HepG2 (cell line): ENCODE measurements around the gene CHM.

Source experiments
- CHD4 ChIP-seq: fragments of 200-600 bp; sonication (generic); IDR thresholded peaks from 2 replicates; pipeline ENCODE4 v1.7.0; 2017; ENCODE audit warnings: mild to moderate bottlenecking, low read length, borderline replicate concordance
- EP300 ChIP-seq, 3 experiments: sonication (generic) in 1 of 3; formaldehyde crosslinking in 1 of 3; IDR thresholded peaks; 2 replicates each; pipeline versions ENCODE4 v1.5.1 to v1.6.1; 2011 to 2020; ENCODE audit warnings: low read depth in 2 of 3, low read length in 2 of 3, borderline replicate concordance in 1 of 3, improper control_type of control experiment in 1 of 3, mild to moderate bottlenecking in 1 of 3, missing genetic modification reagents in 1 of 3, moderate library complexity in 1 of 3
- KLF16 ChIP-seq, 2 experiments: sonication (generic) in 1 of 2; formaldehyde crosslinking in 1 of 2; IDR thresholded peaks; 2 replicates each; pipeline versions ENCODE4 v1.6.1 to v1.8.0; 2016 to 2023; ENCODE audit warnings: missing genetic modification reagents in 2 of 2, missing compliant biosample characterization in 1 of 2
- POLR2A ChIP-seq, 2 experiments: IDR thresholded peaks; 2 replicates each; pipeline ENCODE4 v1.6.1; 2011; ENCODE audit warnings: low read depth in 2 of 2, low read length in 2 of 2, mild to moderate bottlenecking in 1 of 2, moderate library complexity in 1 of 2; ENCODE audit not compliant: insufficient read depth in 1 of 2
- ZNF232 ChIP-seq: sonication (generic); formaldehyde crosslinking; IDR thresholded peaks from 2 replicates; pipeline ENCODE4 v1.4.0; 2020; ENCODE audit warnings: missing genetic modification reagents, borderline replicate concordance
- TF ChIP-seq, protein P1 (sequence below): sonication (generic); formaldehyde crosslinking; IDR thresholded peaks from 2 replicates; pipeline ENCODE4 v1.5.0; 2020; ENCODE audit warnings: mild to moderate bottlenecking, missing genetic modification reagents, moderate library complexity
- TF ChIP-seq, protein P2 (sequence below), 2 experiments: sonication (generic) in 1 of 2; formaldehyde crosslinking in 1 of 2; IDR thresholded peaks; 2 replicates each; pipeline versions ENCODE4 v1.4.0 to v1.6.1; 2018 to 2020; ENCODE audit warnings: missing genetic modification reagents in 2 of 2, borderline replicate concordance in 1 of 2, low read depth in 1 of 2, mild to moderate bottlenecking in 1 of 2, missing biosample characterization in 1 of 2
- TF ChIP-seq, protein P3 (sequence below): sonication (generic); formaldehyde crosslinking; IDR thresholded peaks from 2 replicates; pipeline ENCODE4 v1.4.0; 2020; ENCODE audit warnings: missing genetic modification reagents, borderline replicate concordance

DNA sequence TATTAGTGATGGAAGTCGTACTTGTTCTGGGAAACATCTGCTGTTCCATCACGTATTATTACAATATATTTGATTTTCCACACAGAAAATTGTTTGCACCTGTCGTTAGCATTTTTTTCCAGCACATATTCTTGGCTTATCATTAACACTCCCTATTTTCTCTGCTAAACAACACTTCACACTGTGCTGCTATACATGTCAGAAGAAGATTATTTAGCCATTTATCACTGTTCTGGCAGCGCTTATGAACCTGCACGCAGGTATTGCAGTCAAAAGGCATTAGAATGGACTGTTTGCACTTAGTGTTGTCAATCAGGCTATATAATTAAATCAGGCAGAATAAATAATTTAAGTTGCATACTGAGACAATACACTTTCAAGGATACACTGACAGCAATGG lies 218.6 kb downstream of the CHM start:
- TF ChIP-seq EP300 (IDR thresholded peaks at IDR 0.05; ENCODE audit: low read depth in 2 of 2, low read length in 2 of 2) = no peak
- TF ChIP-seq EP300 (CRISPR knock-in tag; IDR thresholded peaks at IDR 0.05; ENCODE audit: borderline replicate concordance) = no peak
- TF ChIP-seq, protein P1, sequence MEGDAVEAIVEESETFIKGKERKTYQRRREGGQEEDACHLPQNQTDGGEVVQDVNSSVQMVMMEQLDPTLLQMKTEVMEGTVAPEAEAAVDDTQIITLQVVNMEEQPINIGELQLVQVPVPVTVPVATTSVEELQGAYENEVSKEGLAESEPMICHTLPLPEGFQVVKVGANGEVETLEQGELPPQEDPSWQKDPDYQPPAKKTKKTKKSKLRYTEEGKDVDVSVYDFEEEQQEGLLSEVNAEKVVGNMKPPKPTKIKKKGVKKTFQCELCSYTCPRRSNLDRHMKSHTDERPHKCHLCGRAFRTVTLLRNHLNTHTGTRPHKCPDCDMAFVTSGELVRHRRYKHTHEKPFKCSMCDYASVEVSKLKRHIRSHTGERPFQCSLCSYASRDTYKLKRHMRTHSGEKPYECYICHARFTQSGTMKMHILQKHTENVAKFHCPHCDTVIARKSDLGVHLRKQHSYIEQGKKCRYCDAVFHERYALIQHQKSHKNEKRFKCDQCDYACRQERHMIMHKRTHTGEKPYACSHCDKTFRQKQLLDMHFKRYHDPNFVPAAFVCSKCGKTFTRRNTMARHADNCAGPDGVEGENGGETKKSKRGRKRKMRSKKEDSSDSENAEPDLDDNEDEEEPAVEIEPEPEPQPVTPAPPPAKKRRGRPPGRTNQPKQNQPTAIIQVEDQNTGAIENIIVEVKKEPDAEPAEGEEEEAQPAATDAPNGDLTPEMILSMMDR (CRISPR knock-in tag) = no peak
- TF ChIP-seq KLF16 (CRISPR knock-in tag; IDR thresholded peaks at IDR 0.05) = no peak
- no peak for TF ChIP-seq CHD4
- TF ChIP-seq, protein P2, sequence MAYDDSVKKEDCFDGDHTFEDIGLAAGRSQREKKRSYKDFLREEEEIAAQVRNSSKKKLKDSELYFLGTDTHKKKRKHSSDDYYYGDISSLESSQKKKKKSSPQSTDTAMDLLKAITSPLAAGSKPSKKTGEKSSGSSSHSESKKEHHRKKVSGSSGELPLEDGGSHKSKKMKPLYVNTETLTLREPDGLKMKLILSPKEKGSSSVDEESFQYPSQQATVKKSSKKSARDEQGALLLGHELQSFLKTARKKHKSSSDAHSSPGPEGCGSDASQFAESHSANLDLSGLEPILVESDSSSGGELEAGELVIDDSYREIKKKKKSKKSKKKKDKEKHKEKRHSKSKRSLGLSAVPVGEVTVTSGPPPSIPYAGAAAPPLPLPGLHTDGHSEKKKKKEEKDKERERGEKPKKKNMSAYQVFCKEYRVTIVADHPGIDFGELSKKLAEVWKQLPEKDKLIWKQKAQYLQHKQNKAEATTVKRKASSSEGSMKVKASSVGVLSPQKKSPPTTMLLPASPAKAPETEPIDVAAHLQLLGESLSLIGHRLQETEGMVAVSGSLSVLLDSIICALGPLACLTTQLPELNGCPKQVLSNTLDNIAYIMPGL (CRISPR knock-in tag; IDR thresholded peaks at IDR 0.05; ENCODE audit: borderline replicate concordance in 1 of 2, low read depth in 1 of 2) = no peak
- TF ChIP-seq POLR2A (IDR thresholded peaks at IDR 0.05; ENCODE audit: insufficient read depth in 1 of 2, low read depth in 2 of 2, low read length in 2 of 2) = no peak
- no peak for TF ChIP-seq ZNF232 (CRISPR knock-in tag)
- TF ChIP-seq, protein P3, sequence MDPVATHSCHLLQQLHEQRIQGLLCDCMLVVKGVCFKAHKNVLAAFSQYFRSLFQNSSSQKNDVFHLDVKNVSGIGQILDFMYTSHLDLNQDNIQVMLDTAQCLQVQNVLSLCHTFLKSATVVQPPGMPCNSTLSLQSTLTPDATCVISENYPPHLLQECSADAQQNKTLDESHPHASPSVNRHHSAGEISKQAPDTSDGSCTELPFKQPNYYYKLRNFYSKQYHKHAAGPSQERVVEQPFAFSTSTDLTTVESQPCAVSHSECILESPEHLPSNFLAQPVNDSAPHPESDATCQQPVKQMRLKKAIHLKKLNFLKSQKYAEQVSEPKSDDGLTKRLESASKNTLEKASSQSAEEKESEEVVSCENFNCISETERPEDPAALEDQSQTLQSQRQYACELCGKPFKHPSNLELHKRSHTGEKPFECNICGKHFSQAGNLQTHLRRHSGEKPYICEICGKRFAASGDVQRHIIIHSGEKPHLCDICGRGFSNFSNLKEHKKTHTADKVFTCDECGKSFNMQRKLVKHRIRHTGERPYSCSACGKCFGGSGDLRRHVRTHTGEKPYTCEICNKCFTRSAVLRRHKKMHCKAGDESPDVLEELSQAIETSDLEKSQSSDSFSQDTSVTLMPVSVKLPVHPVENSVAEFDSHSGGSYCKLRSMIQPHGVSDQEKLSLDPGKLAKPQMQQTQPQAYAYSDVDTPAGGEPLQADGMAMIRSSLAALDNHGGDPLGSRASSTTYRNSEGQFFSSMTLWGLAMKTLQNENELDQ (CRISPR knock-in tag) = no peak
